ENCODE results near the gene MGLL.

Gene MGLL

DNA sequence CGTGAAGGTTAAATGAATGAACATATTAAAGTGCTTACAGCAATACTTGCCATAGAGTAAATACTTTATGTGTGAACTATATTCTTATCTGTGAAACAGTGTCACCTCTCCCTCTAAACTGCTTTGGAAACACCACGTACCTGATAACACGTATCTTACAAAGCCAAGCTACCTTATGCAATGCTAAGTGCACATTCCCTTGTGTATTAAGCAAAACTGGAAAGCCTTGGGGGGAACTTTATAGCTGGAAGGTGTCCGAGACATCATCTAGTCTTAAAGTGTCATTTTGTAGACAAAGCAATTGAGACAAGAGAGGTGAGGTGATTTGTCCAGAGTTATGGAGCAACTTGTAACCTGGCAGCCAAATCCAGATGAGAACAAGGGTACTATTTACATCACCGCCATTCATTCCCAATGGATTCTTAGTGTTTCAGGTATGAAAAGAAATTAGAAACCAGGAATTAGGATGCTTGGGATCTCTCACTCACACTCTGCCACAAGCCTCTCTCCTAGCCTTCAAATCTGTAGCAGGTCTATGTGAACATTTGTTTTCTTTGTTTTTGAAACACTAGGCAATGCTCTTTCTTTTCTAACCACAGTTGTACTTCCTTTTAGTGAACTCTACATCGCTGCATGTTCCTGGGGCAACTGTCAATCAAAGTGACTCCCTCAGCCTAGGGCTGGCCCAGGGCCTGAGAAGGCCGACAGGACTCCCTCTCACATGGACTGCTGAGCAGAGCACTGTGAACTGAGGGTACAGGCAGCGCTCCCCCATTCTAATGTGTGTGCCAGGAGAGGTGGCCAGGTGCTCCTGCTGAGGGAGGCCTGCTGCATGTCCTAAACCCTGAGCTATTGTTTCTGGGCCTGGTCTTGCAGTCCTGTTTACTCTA is 13.9 kb upstream of the MGLL start:
- no peak for DNase-seq (ENCODE audit: low read depth)

DNA sequence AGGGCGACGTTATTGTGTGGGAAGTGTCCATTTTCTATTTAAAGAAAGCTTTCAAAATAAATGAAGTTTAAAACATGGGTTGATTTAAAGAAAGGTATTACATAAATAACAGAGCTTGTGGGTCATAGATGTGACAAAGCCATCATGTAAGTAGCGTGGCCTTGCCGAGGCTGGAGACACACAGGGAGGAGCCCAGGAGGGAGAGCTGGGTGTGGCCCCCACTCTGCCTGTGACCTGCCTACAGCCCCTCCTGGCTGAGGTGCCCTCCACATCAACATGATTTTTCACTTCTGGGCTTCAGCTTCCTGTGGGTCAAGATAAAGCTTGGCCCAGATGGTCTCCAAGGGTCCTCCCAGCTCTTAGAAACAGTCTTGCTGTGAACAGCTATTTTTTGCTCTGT is 12.5 kb upstream of the MGLL start:
- no peak for DNase-seq (ENCODE audit: low read depth)

DNA sequence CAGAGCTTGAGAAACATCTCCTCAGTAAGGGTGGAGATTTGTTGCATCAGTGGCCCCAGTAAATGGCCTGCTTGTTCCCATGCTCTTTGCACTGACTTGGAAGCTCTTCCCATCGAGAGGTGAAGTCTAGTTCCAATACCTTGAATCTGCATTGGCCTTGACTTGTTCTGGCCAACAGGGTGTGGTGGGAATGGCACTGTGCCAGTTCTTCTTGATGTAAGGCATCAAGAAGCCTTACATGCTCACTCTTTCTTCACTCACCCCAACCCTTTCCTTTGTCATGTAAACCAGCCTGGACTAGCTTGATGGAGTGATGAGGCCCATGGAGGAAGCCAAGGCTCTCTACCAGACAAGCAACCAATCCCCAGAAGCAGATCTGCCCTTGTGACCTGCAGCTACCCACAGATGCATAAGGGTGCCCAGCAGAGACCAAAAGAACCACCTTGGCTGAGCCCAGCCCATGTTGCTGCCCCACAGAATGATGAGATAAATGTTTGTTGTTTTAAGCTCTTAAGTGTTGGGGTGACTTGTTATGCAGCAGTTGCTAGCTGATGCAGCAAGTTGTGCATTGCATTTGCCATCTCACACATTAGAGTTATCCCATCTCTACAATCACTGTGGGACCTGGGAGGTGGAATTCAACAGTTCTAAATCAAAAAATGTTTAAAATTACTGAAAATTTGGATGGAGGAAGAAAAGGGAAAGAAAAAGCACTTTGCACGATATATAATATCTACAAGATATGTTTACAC is 11.1 kb upstream of the MGLL start:
- DNase-seq (ENCODE audit: low read depth), result no peak

DNA sequence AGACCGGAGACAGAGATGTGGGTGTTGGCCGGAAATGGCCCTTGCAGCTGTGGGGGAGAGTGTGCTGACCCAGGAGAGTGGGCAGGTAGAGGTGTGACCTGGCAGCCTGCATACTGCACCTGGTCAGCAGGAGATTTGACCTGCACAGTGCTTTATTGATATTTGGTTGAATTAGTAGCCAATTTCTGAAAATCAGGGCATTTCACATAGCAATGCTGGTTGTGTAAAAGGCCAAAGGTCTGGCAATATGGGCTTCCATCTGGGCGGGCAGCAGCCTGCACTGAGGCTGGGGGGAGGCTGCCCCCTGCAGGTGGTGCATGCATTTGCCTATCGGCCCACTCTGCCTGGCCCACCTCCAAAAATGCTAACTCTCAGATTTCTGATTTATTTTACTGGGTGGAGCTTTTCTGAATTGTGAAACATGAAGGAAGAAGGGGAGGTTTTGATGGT is 9.4 kb upstream of the MGLL start:
- DNase-seq (ENCODE audit: low read depth), result no peak

DNA sequence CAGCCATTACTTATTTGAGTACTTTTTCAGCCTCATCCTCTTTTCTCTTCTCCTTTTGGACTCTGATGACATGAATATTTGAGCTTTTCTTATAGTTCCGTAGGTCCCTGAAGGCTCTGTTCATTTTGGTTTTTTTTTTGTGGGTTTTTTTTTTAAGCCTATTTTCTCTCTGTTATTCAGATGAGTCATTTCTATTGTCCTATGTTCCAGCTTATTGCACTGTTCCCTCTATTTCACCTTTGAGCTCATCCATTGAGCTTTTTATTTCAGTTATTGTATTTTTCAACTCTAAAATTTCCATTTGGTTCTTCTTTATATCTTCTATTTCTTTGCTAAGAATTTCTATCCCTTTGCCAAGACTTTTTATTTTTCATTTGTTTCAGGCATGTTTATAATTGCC is 7.2 kb upstream of the MGLL start:
- no peak for DNase-seq (ENCODE audit: low read depth)

DNA sequence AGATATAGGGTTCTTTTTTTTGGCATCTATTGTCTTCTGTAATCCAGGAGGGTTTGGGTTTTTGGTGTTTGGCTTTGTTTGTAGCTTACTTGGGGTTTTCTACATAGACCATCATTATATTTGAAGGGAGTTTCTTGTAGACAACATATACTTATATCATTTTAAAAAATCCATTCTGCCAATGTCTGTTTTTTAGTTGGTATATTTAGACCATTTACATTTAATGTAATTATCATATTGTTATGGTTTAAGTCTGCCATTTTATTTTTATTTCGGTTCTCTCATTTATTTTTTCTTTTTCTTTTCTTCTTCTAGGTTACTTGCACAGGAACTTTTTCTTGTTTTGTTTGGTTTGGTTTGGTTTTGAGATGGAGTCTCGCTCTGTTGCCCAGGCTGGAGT is 5.5 kb upstream of the MGLL start:
- no peak for DNase-seq (ENCODE audit: low read depth)

DNA sequence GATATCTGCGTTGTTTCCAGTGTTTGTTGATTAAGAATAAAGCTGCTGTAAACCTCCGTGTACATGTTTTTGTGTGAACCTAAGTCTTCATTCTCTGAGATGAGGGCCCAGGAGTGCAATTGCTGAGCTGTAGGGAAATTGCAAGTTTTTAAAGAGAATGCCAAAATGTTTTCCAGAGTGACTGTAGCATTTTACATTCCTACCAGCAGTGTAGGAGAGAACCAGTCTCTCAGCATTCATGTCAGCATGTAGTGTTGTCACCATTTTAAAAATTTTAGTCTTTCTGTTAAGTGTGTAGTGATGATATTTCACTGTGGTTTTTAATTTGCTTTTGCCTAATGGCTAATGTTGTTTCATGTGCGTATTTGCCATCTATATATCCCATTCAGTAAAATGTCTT is 3.4 kb upstream of the MGLL start:
- DNase-seq (ENCODE audit: low read depth), result no peak

DNA sequence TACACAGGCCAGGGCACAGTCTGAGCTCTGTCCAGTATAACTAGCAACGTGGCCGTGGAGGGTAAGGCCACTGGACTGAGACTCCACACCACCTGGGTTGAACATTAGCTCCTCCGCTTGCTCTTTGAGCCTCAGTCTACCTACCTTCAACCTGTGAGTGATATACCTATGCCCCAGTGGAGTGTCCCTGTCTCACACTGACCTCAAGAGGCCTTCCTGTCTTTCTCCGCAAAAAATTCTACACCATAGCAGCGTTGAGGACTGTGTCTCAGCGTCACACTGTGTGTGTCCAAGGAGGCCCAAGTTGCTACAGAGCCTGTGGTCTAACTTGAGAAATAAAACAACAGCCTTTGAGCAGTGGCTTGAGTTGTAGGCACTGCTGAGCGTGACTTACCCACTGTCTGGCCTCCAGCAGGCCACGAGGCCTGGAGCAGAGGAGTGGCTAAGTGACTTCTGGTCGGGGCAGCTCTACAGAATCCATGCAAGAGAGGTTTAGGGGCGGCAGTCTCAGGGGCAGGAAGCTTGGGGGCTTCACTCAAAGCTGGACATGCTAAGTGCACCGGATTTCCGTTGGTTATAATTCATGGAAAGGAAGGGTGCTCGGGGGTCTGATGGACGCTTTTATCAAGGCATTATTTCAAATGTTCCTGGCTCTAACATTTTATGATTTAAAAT is 2.0 kb upstream of the MGLL start:
- no peak for DNase-seq (ENCODE audit: low read depth)

DNA sequence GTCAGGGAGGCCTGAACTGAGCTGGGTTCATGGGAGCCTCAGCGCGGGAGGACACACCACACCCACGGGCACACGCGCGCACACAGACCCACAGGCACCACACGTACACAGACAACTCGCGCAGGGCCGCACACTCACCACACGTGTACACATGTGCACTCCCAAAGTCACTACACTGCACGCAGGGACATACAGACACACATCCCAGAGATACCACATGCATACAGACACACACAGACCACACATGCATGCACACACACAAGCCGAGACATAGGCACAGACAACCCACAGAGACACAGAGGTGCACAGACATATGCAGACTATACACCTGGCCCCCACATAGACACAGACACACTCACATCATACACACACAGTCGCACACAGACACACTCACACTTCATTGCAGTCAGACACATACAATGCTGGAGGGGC is 1.1 kb upstream of the MGLL start:
- no peak for DNase-seq (ENCODE audit: low read depth)

DNA sequence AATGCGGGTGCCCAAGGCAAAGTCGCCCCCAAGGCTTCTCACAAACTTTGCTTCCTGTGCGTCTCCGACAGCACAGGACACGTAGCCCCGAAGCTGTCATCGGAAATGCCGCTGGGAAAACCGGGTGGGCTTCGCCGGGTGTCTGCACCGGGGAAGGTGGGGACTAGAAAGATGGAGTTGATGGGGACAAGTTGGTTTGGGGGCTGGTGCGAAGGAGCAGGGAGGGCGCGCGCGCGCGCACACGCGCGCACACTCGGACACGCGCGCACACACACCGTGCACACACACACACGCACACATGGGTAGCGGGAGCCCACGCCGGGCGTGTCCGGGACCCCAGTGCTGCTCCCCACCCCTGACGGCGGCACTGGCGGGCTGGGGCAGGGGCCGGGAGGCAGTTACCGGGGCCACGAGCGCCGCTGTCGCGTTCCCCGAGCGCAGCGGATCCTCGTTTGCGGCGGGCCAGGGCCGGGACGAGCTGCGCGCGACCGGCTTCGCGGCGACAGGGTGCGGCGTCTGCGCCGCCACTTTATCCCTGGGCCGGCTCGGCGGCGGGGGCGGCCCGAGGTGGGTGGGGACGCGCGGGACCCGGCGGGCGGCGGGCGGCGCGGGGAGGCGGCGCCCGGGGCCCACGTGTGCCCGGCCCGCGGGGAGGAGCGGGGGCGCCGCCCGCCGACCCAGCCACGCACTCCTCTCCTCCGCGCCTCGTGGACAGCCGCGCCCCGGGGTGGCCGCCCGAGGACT is 539 bp upstream of the MGLL start:
- no peak for DNase-seq (ENCODE audit: low read depth)

DNA sequence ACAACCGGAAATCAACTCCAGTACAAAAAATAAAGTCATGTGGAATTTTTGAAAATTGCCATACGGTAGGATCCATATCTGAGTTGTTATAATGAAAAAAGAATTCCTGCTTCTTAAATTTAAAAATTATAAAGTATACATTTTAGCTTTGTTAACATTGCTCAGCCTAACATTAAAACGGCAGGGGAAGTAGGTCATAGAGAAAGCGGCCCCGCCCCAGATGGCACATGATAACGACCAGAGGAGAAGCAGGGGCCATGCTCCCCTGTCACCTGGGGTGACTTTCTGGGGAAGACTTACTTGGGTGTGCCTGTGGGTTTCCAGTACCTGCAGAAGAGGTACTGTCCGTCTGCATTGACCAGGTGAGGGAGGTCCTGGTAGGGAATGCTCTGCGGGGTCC is 921 bp downstream of the MGLL start:
- DNase-seq (ENCODE audit: low read depth), result no peak

DNA sequence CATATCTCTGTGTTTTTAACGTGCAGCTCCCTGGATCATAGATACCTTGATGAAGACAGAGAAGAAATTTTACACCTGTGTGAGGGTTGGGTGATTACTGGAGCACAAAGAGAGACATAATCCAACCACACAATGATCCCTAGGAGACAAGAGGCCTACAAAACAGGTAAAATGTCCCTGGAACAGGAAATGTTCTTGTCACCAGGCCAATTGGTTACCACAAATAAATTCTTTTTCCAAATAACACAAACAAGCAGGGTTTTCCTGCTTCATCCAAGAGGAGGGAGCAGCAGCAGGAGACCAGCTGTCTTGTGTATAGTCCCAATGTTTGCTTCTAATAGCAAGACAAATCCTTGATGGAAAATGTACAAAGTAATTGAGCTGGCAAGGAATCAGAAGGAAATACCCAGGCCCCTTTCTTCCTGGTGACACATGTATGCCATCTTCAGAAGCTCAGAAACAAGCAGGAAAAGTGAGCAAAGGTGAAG is 1.4 kb downstream of the MGLL start:
- no peak for DNase-seq (ENCODE audit: low read depth)

DNA sequence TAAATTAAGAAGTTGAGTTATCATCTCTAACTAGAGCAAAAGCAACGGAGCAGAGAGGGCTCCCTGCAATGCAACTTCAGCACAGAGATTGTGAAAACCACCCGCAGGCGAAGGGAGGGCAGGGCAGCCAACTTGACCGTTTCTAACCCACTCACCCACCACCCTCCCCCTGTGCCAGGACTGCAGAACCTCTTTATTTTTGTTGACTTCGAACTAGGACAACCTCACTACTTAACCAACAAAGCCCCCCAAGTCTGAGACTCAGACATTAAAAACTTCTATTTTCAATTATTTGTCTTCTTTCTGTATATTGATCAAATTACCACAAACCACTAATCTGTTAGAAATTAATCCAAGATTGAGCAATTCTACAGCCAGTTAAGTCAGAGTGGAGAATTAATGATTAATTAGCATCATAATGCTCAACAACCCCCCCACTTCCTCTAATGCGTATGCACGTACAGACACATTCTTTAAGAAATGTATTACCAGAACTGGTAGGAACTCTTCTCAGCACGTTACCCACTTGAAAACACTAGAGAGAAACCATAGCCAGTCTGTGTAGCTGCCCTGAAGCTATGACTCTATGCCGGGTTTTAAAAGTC is 2.0 kb downstream of the MGLL start:
- no peak for DNase-seq (ENCODE audit: low read depth)

DNA sequence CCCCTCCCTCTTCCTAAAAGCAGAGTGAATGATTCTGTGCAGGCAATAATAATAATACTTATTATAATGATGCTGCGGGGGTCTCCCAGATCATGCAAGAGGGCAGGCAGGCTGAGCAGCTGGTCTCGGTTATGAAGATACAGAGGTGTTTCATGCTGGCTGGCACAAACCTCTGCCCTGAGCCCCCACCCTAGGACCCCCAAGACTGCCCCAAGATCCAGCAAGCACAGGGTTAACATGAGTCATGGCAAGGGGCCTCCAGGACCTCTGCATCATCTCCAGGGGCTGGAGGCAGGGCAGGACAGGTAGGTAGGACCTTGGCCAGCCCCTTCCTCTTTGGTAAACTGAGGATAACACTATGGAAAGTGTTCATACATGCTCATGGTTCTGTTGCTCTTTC is 2.7 kb downstream of the MGLL start:
- DNase-seq (ENCODE audit: low read depth), result no peak

DNA sequence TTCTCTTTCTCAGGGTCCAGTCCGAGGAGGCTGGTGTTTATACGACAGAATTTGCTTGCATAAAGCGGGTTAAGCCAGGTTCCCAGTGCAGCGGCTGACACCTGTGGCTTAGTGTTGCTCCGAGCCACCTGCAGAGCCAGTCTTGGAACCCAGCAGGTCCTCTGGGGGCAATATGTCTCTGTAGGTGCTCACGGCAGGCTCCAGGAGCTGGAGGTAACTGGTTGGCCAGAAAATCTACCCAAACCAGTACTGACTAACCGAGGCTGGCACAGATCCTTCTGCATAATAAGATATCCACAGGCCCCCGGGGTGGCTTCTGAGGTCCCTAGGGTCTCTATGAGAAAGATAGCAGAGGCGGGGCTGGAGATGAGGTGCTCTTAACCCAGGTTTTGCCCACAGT is 3.2 kb downstream of the MGLL start:
- no peak for DNase-seq (ENCODE audit: low read depth)

DNA sequence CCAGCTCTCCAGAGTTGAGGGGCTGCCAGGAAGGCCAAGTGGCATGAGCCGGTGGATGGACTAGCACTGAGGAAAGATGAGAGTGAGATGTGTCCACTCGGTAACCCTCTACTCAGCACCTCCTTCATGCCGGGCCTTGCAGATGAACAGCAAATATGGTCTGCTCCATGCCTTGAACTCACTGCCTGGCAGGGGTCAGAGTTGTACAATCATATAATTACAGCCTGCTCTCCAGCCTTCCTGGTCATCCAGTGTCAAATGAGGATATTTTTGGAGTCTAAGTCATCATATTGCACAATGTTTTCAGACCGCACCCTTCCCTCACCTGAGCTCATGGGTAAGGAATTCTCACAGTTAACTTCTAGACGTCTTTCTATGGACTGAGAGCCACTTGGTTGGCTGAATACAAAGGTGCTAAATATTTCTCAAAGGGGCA is 4.9 kb downstream of the MGLL start:
- no peak for DNase-seq (ENCODE audit: low read depth)

DNA sequence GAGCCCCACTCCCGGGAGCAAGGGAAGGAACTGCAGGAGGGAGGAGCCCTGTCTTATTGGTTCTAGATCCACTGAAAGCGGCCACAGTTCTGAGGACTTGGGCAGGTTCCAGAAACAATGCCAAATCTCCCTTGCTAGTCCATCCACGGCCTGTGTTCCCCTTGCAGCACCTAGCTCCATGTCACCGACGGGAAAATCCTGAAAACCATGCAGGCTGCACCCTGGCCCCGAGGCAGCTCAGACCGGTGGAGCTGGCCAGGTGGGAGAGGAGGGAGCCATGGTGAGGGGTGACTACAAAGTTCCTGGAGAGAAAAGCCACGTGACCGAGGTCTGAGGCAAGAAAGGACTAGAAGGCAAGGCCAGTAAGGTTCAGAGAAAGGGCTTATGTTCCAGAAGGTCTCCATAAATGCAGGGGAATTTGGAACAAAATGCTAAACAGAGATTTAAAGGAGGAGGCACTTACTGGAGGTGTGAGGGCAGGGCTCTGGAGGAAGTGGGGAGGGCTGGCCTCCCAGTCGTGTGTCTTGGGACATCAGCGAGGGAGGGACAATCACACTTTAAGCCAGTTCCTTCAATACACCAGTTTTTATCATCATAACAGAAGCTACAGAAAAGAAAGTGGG is 5.4 kb downstream of the MGLL start:
- no peak for DNase-seq (ENCODE audit: low read depth)

DNA sequence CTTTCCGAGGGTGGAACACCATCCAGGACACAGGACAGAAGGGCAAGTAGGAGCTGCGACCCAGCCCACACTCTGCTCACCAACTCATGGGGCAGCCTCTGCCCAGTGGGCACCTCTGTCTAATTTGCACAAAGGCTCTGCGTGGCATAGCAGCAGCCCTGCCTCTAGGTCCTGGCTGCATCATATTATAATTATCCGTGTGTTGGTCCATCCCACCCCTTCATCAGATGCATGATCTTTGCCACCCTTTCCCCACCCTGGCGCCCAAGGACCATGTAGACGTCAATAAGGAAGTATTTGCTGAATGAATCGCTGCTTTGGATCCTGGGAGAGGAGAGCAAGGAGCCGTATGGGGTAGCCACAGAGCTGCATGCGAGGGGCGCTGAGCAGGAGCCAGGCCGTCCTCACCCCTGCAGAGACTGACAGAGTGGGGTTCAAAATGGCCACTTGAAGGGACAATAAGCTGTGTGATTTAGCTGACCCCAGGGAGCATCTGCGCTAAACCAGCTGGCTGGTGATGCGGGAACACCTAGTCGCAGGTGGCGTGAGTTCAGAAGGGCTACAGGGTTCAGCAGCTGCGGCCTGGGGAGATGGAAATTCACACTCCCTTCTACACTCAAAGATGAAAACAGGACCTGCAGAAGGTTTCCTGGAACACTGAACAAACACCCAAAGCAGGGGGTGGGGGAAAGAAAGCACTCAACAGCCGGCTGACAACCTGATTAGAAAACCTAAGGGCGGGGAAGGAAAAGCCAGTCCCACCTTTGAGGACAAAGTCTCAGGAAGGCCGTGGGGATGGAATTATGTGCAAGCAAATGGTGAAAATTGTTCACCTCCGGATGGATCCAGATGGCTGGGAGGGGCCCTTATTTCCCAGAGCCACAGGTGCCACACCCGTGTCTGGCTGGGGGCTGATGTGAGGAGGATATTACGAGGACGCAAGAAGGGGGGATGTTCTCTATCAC is 6.4 kb downstream of the MGLL start:
- no peak for DNase-seq (ENCODE audit: low read depth)

DNA sequence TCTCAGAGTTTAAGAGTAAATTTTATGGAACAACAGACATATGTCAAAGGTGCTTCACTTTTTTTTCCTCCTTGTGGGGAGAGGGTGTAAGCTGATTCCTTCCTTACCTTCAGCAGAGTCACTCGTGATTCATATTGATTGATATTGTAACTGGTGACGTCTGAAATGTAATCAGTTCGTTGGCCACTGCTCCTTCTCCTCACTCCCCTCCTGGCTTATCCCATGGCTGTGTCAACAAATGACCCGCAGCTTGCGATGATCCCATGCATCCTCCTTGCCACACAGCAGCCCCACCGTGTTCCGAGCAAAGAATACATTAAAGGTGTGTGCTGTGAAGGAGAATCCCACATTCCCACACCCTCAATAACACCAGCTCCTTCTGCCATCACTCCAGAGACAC is 7.3 kb downstream of the MGLL start:
- DNase-seq (ENCODE audit: low read depth), result no peak

DNA sequence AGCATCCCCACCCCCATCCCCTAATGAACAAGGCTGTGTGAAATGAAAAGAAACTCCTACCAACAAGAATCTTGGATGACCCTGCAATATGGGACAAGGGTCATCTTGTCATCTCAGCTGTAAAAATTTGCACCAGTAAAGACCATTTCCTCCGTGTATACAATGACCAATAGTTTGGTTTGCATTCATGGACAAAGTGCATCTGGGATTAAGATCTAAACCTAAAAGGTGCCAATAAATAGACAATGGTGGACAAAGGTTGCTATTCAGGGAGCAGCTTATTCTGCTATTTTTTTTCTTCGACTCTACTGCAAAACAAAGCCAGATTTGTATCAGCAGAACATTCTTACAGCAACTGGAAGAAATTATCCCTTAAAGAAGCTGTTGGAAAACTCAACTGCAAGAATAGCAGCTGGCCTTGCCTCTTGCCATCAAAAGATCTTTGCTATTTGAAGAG is 8.0 kb downstream of the MGLL start:
- DNase-seq (ENCODE audit: low read depth), result no peak
